ENCODE data around the gene TAOK1.
A peak's percentile ranks its signal among the peaks of the same experiment; 100 is the strongest.

TAOK1 gene

DNA sequence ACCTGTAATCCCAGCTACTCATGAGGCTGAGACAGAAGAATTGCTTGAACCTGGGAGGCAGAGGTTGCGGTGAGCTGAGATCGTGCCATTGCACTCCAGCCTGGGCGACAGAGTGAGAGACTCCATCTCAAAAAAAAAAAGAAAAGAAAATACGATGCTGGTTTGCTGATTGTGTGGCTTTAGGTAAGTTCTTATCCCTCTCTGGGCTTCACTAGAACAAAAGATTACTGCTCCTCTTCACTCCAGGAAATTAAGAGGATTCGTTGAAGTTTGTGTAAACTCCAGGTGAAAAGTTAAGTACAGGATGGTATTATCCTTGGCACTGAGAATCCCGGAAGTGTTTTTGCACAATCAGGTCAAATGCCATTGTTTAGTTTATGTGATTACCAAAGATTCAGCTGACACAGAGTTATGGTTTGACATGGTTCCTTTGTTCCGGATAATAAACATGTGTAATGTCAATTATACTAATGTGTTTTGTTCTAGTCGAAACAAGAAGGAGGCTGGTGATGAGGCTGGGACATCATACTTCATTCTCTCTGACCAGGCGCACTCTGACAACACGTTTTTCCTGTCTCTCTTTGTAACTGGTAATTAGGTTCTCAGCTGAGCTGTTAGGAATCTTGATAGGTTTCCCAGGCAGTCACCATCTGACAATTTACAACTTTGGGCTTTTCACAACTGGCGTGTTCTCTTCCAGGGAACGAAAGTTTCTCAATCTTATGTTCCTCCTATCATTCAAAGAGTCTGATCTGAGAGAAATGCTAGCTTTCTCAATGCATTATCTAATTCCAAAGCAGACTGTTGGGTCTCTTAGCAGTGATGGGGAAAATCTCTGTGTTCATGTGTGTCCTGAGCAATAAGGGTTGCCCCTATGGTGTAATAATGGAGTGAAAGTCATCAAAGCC is 10.8 kb upstream of the TAOK1 start:
- H3K4me3 ChIP-seq (ENCODE audit: low read depth, low read length), result no peak overlapping the region
- no peaks in the 10 kb centered on the region for H3K79me2 ChIP-seq (ENCODE audit: control insufficient read depth, insufficient read depth, low read length, unreplicated experiment)
- H3K27me3 ChIP-seq (ENCODE audit: insufficient read depth, low read length), result no peaks in the 10 kb centered on the region
- H3K36me3 ChIP-seq (ENCODE audit: insufficient read depth, low read length), result no peaks in the 10 kb centered on the region
- no peak overlapping the region for H3K27ac ChIP-seq (ENCODE audit: low read depth, low read length)
- peaks cover 26% of the 10 kb centered on the region for H3K4me1 ChIP-seq (ENCODE audit: control insufficient read depth, insufficient read depth, low read length, unreplicated experiment)
- no peak overlapping the region for H2AFZ ChIP-seq (ENCODE audit: low read length, unreplicated experiment)

DNA sequence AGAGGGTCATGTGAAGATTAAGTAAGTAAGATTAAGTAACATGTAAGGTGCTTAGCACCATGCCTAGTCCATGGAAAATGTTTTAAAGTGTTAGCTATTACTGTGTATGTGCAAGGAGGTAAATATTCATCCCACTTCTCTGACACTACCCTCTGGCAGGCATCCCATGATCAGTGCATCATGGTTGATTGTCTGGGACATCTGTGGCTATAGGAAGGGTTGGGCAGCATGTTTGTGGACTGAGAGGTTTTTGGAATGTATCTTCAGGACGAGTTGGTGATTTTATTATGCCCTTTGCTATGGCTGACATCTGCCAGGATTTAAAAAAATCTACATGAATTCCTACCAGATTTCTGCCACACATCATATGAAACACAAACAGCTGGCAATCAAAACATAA is 6.5 kb upstream of the TAOK1 start:
- Histone ChIP-seq H2AFZ (ENCODE audit: low read length, unreplicated experiment) (no peak overlapping the region), H3K4me1 (ENCODE audit: control insufficient read depth, insufficient read depth, low read length, unreplicated experiment) (peaks cover 5% of the 10 kb centered on the region), H3K36me3 (ENCODE audit: insufficient read depth, low read length) (no peaks in the 10 kb centered on the region), H3K27me3 (ENCODE audit: insufficient read depth, low read length) (no peaks in the 10 kb centered on the region), H3K79me2 (ENCODE audit: control insufficient read depth, insufficient read depth, low read length, unreplicated experiment) (no peaks in the 10 kb centered on the region), H3K27ac (ENCODE audit: low read depth, low read length) (no peak overlapping the region), H3K4me3 (ENCODE audit: low read depth, low read length) (no peak overlapping the region)

DNA sequence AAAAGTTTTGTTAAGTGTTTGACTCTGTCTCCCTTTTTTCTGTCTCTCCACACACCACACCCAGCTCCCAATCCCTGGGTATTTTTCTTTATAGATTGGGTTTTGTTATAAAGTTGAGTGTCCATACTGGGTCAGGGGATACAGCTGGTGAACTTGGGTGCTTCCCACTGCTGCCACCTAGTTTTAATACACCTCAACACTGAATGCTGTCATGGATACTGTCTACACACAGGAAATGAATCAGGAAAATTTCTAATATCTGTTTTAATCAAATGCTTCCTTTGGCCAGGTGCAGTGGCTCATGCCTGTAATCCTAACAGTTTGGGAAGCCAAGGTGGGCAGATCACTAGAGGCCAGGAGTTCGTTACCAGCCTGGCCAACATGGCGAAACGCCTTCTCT is 5.3 kb upstream of the TAOK1 start:
- H3K36me3 ChIP-seq (ENCODE audit: insufficient read depth, low read length), result no peaks in the 10 kb centered on the region
- H3K4me3 ChIP-seq (ENCODE audit: low read depth, low read length), result no peak overlapping the region
- no peaks in the 10 kb centered on the region for H3K4me1 ChIP-seq (ENCODE audit: control insufficient read depth, insufficient read depth, low read length, unreplicated experiment)
- no peaks in the 10 kb centered on the region for H3K27me3 ChIP-seq (ENCODE audit: insufficient read depth, low read length)
- no peaks in the 10 kb centered on the region for H3K79me2 ChIP-seq (ENCODE audit: control insufficient read depth, insufficient read depth, low read length, unreplicated experiment)
- H3K27ac ChIP-seq (ENCODE audit: low read depth, low read length), result no peak overlapping the region
- peak overlapping the region; percentile 38 for H2AFZ ChIP-seq (ENCODE audit: low read length, unreplicated experiment)

DNA sequence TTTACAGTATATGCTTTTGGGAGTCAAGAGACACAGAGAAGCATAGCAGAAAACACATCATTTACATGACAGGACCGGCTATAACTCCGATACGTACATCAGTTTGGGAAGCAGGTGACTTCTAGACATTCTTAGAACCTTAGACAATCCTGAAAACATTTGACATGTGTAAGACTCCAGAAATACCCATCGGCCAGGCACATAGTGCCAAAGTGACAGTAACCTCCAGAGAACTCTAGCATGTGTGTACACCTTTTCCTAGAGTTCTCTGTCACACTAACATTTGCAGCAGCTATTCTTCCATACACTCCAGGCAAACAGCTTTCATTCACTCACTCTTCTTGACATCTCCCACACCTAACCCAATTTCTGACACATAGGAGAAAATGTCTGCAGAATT is 3.4 kb upstream of the TAOK1 start:
- Histone ChIP-seq H3K4me3 (ENCODE audit: low read depth, low read length) (no peak overlapping the region), H3K79me2 (ENCODE audit: control insufficient read depth, insufficient read depth, low read length, unreplicated experiment) (peaks cover 11% of the 10 kb centered on the region), H3K27ac (ENCODE audit: low read depth, low read length) (no peak overlapping the region), H3K4me1 (ENCODE audit: control insufficient read depth, insufficient read depth, low read length, unreplicated experiment) (no peaks in the 10 kb centered on the region), H3K27me3 (ENCODE audit: insufficient read depth, low read length) (no peaks in the 10 kb centered on the region), H3K36me3 (ENCODE audit: insufficient read depth, low read length) (no peaks in the 10 kb centered on the region), H2AFZ (ENCODE audit: low read length, unreplicated experiment) (no peak overlapping the region)

DNA sequence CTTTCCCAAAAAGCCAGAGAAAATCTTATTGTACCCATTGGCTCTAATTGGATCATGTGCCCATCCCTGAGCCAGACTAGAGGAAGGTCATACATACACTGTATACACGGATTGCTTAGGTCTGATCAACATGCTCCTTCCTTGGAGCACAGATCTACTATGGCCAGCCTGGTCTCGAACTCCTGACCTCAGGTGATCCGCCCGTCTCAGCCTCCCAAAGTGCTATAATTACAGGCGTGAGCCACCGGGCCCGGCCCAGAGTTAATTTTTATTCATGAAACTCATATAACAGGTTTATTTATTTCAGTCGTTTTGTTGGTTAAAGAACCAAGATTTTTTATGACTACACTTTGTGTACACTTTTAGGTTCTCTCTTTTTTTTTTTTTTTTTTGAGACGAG is 1.2 kb upstream of the TAOK1 start:
- Histone ChIP-seq H3K27me3 (ENCODE audit: insufficient read depth, low read length) (no peaks in the 10 kb centered on the region), H3K27ac (ENCODE audit: low read depth, low read length) (no peak overlapping the region), H3K79me2 (ENCODE audit: control insufficient read depth, insufficient read depth, low read length, unreplicated experiment) (peaks cover 32% of the 10 kb centered on the region), H2AFZ (ENCODE audit: low read length, unreplicated experiment) (no peak overlapping the region), H3K36me3 (ENCODE audit: insufficient read depth, low read length) (no peaks in the 10 kb centered on the region), H3K4me1 (ENCODE audit: control insufficient read depth, insufficient read depth, low read length, unreplicated experiment) (peaks cover 19% of the 10 kb centered on the region), H3K4me3 (ENCODE audit: low read depth, low read length) (no peak overlapping the region)

DNA sequence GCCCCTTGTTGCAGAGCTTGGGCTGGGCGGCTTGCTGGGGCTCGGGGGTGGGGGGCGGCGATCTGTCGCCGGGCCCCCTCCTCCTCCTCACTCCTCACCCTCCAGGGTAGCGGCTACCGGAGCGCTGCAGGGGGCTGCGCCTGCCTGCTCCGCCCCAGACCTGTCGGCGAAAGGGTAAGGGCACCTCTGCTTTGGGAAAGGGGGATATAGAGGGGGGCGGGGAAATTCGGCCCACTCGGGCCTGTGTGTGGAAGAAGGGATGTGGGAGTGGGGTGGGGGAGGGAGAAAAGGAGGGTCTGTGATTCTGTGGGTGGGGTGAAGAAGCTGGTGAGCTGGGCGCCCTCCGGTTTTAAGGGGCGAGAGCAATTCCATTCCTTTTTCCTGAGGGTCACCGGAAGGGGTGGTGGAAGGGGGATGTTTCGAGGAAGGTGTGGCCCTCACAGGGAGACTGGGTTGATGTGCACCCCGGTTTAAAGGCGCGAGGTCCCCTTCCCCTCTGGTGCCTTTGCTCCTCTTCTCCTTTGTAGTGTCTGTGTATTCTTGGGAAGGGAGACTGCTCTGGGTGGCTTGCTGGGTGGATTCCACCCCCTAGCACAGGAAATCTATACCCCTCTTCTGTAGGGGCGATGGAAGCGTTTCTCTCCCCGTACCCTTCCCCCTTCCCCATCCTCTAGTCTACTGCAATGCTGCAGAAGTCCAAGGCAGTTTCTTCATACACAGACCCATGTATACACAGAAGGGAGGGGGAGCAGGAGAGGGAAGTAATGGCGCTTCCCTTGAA is 878 bp downstream of the TAOK1 start:
- H3K4me3 ChIP-seq (ENCODE audit: low read depth, low read length), result peak overlapping the region; percentile 99
- peaks cover 19% of the 10 kb centered on the region for H3K4me1 ChIP-seq (ENCODE audit: control insufficient read depth, insufficient read depth, low read length, unreplicated experiment)
- no peaks in the 10 kb centered on the region for H3K27me3 ChIP-seq (ENCODE audit: insufficient read depth, low read length)
- peak overlapping the region; percentile 33 for H2AFZ ChIP-seq (ENCODE audit: low read length, unreplicated experiment)
- peaks cover 51% of the 10 kb centered on the region for H3K79me2 ChIP-seq (ENCODE audit: control insufficient read depth, insufficient read depth, low read length, unreplicated experiment)
- no peaks in the 10 kb centered on the region for H3K36me3 ChIP-seq (ENCODE audit: insufficient read depth, low read length)
- H3K27ac ChIP-seq (ENCODE audit: low read depth, low read length), result no peak overlapping the region

DNA sequence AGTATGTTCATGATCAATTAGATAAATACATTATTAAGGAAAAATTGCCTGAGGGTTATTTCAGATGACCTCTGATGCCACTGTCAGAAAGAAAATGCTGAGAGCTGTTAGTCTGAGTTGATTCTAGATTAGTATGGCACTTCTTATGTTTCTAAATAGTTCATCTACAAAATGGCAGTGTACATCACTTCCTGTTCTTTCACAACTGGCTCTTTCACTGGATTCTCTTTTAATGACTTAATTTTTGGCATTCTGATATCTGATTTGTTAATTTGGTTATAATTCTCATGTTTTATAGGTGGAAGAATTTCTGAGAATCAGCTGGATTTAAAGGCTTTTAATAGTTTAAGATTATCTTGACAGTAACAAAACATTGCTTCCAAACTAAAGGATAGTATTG is 3.3 kb downstream of the TAOK1 start:
- peaks cover 70% of the 10 kb centered on the region for H3K79me2 ChIP-seq (ENCODE audit: control insufficient read depth, insufficient read depth, low read length, unreplicated experiment)
- H3K4me1 ChIP-seq (ENCODE audit: control insufficient read depth, insufficient read depth, low read length, unreplicated experiment), result peaks cover 19% of the 10 kb centered on the region

DNA sequence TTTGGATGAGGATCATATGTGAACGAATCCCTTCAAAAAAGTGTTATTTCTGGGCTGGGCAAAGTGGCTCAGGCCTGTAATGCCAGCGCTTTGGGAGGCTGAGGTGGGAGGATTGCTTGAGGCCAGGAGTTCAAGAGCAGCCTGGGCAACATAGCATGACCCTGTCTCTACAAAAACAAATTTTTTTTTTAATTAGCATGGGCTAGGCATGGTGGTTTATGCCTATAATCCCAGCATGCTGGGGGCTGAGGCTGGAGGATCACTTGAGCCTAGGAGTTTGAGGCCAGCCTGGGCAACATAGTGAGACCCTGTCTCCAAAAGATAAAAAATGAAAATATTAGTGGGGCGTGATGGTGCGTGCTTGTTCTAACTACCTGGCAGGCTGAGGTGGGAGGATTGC is 4.6 kb downstream of the TAOK1 start:
- Histone ChIP-seq H2AFZ (ENCODE audit: low read length, unreplicated experiment) (no peak overlapping the region), H3K36me3 (ENCODE audit: insufficient read depth, low read length) (peaks cover 3% of the 10 kb centered on the region; the same call in 1 of the 2 replicates), H3K79me2 (ENCODE audit: control insufficient read depth, insufficient read depth, low read length, unreplicated experiment) (peaks cover 81% of the 10 kb centered on the region), H3K27ac (ENCODE audit: low read depth, low read length) (no peak overlapping the region), H3K4me1 (ENCODE audit: control insufficient read depth, insufficient read depth, low read length, unreplicated experiment) (peaks cover 19% of the 10 kb centered on the region), H3K27me3 (ENCODE audit: insufficient read depth, low read length) (no peaks in the 10 kb centered on the region), H3K4me3 (ENCODE audit: low read depth, low read length) (no peak overlapping the region)

More for the DNA sequence above, 3.3 kb downstream of the TAOK1 start:
- no peaks in the 10 kb centered on the region for H3K36me3 ChIP-seq (ENCODE audit: insufficient read depth, low read length)
- H3K4me3 ChIP-seq (ENCODE audit: low read depth, low read length), result peak overlapping the region; percentile 99
- no peaks in the 10 kb centered on the region for H3K27me3 ChIP-seq (ENCODE audit: insufficient read depth, low read length)
- peak overlapping the region; percentile 40; the same call in 1 of the 2 replicates for H3K27ac ChIP-seq (ENCODE audit: low read depth, low read length)
- no peak overlapping the region for H2AFZ ChIP-seq (ENCODE audit: low read length, unreplicated experiment)

DNA sequence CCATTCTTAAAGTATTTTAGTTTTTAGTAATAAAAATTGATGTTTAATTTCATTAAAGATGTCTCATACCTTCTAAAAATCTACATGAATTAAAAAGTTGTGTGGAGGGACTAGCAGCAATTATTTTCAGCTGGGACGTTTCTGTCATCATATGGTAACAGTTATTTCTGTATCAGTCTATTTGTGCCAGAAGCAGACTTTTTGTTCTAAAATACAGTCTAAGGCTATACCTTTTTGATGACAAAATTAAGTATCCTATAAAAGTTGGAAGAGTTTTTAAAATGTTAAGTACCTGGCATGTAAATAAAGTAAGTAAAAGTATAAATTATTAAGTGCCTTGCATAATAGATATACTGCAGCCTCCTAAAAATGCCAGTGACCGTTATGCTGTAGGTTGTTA is 5.9 kb downstream of the TAOK1 start:
- peaks cover 90% of the 10 kb centered on the region for H3K79me2 ChIP-seq (ENCODE audit: control insufficient read depth, insufficient read depth, low read length, unreplicated experiment)
- no peak overlapping the region for H2AFZ ChIP-seq (ENCODE audit: low read length, unreplicated experiment)
- no peak overlapping the region for H3K27ac ChIP-seq (ENCODE audit: low read depth, low read length)
- H3K4me3 ChIP-seq (ENCODE audit: low read depth, low read length), result no peak overlapping the region
- no peaks in the 10 kb centered on the region for H3K27me3 ChIP-seq (ENCODE audit: insufficient read depth, low read length)
- peaks cover 9% of the 10 kb centered on the region; the same call in 1 of the 2 replicates for H3K36me3 ChIP-seq (ENCODE audit: insufficient read depth, low read length)
- peaks cover 19% of the 10 kb centered on the region for H3K4me1 ChIP-seq (ENCODE audit: control insufficient read depth, insufficient read depth, low read length, unreplicated experiment)

DNA sequence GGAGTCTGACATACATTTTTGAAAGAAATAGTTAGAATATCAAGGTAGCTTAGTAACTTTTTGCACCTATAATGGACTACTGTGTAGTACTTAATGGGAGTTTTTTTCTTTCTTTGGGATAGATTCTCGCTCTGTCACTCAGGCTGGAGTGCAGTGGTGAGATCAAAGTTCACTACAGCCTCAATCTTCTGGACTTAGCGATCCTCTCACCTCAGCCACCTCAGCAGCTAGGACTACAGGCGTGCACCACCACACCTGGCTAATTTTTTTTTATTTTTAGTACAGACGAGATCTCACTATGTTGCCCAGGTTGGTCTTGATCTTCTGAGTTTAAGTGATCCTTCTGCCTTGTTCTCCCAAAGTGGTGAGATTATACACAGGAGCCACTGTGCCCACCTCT is 9.5 kb downstream of the TAOK1 start:
- Histone ChIP-seq H3K27me3 (ENCODE audit: insufficient read depth, low read length) (no peaks in the 10 kb centered on the region), H3K36me3 (ENCODE audit: insufficient read depth, low read length) (peaks cover 9% of the 10 kb centered on the region; the same call in 1 of the 2 replicates)

More for the DNA sequence above, 9.5 kb downstream of the TAOK1 start:
- H3K4me3 ChIP-seq (ENCODE audit: low read depth, low read length), result no peak overlapping the region
- no peak overlapping the region for H3K27ac ChIP-seq (ENCODE audit: low read depth, low read length)
- H3K4me1 ChIP-seq (ENCODE audit: control insufficient read depth, insufficient read depth, low read length, unreplicated experiment), result no peaks in the 10 kb centered on the region
- peaks cover 91% of the 10 kb centered on the region for H3K79me2 ChIP-seq (ENCODE audit: control insufficient read depth, insufficient read depth, low read length, unreplicated experiment)
- no peak overlapping the region for H2AFZ ChIP-seq (ENCODE audit: low read length, unreplicated experiment)
